ENCODE data around the gene ARMH4. TPM values are rescaled to one million over a fixed set of nuclear protein-coding genes. Genes with fewer than 3 reads are reported as not detected.

Gene ARMH4
- total RNA-seq, 4 donors from 2014 or later, result 5.0 to 8.0 (median 5.8) TPM

DNA sequence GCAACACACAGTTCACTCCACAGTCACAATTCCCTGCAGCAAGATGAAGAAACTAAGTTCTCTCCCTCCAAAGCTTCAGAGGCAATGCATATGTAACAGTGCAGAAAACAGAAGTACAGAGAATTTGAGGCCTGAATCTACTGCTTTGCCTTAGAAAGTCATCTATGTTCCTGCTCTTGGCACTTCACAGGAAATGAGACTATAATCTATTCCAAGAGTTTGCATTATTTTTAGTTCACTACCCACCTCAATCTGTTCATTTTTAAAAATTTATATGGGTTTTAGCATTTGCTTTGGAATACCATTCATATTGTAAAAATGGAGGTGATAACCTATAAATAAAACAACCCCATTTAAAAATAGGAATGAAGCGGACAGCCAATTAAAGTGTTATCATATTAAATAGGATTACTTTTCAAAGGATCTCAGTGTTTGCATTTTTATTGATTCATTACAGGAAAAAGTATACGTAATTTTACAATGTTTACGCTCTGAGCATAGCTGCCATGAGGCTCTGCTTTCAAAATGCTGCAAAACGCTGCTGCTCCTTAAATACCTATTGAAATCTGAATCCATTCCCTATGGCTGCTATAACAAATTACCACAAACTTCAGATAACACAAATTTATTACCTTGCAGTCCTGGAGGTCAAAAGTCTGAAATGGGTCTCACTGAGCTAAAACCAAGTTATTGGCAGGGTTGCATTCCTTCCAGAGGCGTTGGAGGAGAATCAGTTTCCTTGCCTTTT, 60.0 kb downstream of the ARMH4 start:
- Histone ChIP-seq H3K4me3 (no peak overlapping the region), H3K27ac (replicated peaks in 1 of 4) (no peak overlapping the region), H3K9me3 (no peaks in the 10 kb centered on the region), H3K4me1 (no peaks in the 10 kb centered on the region), H3K36me3 (peaks cover 0 to 18% (median 0%) of the 10 kb centered on the region in 4 donors), H3K27me3 (no peaks in the 10 kb centered on the region)
- WGBS, result 95% methylated on average over 5 of the region's 5 CpGs
- intact Hi-C loops (cut with DNase I), result no loop called here
- no peak for DNase-seq (ENCODE audit: extremely low spot score)
- TF ChIP-seq EP300 (IDR thresholded peaks at IDR 0.05) (no peak), POLR2A (IDR thresholded peaks at IDR 0.05; ENCODE audit: low read depth) (no peak), POLR2AphosphoS5 (IDR thresholded peaks at IDR 0.05) (no peak)
- TF ChIP-seq, protein P1, sequence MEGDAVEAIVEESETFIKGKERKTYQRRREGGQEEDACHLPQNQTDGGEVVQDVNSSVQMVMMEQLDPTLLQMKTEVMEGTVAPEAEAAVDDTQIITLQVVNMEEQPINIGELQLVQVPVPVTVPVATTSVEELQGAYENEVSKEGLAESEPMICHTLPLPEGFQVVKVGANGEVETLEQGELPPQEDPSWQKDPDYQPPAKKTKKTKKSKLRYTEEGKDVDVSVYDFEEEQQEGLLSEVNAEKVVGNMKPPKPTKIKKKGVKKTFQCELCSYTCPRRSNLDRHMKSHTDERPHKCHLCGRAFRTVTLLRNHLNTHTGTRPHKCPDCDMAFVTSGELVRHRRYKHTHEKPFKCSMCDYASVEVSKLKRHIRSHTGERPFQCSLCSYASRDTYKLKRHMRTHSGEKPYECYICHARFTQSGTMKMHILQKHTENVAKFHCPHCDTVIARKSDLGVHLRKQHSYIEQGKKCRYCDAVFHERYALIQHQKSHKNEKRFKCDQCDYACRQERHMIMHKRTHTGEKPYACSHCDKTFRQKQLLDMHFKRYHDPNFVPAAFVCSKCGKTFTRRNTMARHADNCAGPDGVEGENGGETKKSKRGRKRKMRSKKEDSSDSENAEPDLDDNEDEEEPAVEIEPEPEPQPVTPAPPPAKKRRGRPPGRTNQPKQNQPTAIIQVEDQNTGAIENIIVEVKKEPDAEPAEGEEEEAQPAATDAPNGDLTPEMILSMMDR (IDR thresholded peaks at IDR 0.05), result no peak

DNA sequence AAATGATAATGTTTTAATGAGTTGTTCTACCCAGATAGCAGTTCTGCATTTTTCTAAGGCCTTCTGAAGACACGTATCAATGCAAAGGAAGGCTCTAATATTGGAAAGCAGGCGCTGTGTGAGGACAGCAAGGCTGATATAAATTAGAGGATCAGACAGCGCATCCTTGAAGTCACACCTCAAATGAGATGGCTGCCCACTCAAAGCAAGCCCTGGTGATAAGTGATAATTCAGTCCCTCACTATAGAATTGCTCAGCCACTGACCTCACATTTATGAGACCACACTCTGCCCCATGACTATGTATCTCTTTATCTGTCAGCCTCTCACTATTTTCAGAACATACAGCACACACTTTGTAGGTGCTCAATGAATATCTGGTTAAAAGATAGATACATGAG, 62.4 kb downstream of the ARMH4 start:
- no peak overlapping the region for H3K4me3 ChIP-seq
- no peaks in the 10 kb centered on the region for H3K27me3 ChIP-seq
- H3K4me1 ChIP-seq, result no peaks in the 10 kb centered on the region
- DNase-seq (ENCODE audit: extremely low spot score), result no peak
- H3K27ac ChIP-seq (replicated peaks in 1 of 4), result no peak overlapping the region
- no peaks in the 10 kb centered on the region for H3K9me3 ChIP-seq
- TF ChIP-seq, protein P1 (IDR thresholded peaks at IDR 0.05), result no peak
- TF ChIP-seq EP300 (IDR thresholded peaks at IDR 0.05), result no peak
- TF ChIP-seq POLR2A (IDR thresholded peaks at IDR 0.05; ENCODE audit: low read depth), result no peak
- no peak for TF ChIP-seq POLR2AphosphoS5 (IDR thresholded peaks at IDR 0.05)
- intact Hi-C loops (cut with DNase I), result no loop called here
- 89% methylated on average over 3 of the region's 3 CpGs for WGBS
- H3K36me3 ChIP-seq, result peaks cover 0 to 2% (median 0%) of the 10 kb centered on the region in 4 donors

DNA sequence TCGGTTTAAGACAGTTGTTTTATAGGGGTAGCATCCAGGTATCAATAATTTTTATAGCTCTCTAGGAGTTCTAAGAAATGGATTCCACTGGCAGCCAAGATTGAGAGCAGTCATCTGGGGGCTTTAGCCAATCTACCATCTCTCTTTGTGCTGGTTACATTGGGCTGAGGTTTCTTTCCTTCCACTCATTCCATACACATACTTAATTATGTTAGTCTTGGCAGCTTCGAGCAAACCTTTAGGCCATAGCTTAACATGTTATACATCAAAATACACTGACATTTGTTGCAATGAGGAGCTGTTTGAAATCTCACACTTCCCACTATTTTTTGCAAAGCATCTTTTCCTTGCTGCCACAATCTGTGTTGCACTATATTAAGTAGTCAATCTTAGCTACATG, 63.1 kb downstream of the ARMH4 start:
- 54% methylated on average over 2 of the region's 2 CpGs for WGBS
- TF ChIP-seq, protein P1 (IDR thresholded peaks at IDR 0.05), result no peak
- TF ChIP-seq POLR2A (IDR thresholded peaks at IDR 0.05; ENCODE audit: low read depth), result no peak
- no peak for TF ChIP-seq EP300 (IDR thresholded peaks at IDR 0.05)
- TF ChIP-seq POLR2AphosphoS5 (IDR thresholded peaks at IDR 0.05), result no peak
- Histone ChIP-seq H3K4me3 (no peak overlapping the region), H3K9me3 (no peaks in the 10 kb centered on the region), H3K4me1 (no peaks in the 10 kb centered on the region), H3K36me3 (no peaks in the 10 kb centered on the region), H3K27me3 (no peaks in the 10 kb centered on the region), H3K27ac (replicated peaks in 1 of 4) (no peak overlapping the region)
- DNase-seq (ENCODE audit: extremely low spot score), result no peak
- intact Hi-C loops (cut with DNase I), result no loop called here

DNA sequence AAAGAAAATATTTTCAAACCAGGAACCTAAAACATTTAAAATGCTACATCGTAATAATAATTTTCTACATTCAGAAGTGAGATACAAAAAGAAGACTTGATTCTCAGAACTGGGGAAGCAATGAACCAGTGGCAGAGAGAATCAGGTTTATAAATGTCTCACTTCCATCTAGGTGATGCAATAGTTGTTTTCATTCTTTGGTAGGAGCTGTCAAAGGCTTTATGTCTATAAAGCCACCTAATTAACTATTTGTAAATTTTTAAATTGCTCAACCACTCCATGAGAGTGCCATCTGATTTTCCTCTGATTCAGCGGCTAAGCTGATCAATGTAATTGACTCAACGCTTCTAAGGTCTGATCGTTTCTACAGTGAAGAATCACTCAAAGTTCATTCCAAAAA, 66.1 kb downstream of the ARMH4 start:
- Histone ChIP-seq H3K27ac (replicated peaks in 1 of 4) (no peak overlapping the region), H3K4me1 (peaks cover 0 to 17% (median 13%) of the 10 kb centered on the region in 4 donors), H3K36me3 (no peaks in the 10 kb centered on the region), H3K4me3 (no peak overlapping the region), H3K27me3 (no peaks in the 10 kb centered on the region), H3K9me3 (no peaks in the 10 kb centered on the region)
- no peak for DNase-seq (ENCODE audit: extremely low spot score)
- TF ChIP-seq POLR2AphosphoS5 (IDR thresholded peaks at IDR 0.05) (no peak), POLR2A (IDR thresholded peaks at IDR 0.05; ENCODE audit: low read depth) (no peak), EP300 (IDR thresholded peaks at IDR 0.05) (no peak)
- TF ChIP-seq, protein P1 (IDR thresholded peaks at IDR 0.05), result no peak
- intact Hi-C loops (cut with DNase I), result no loop called here
- WGBS, result 96% methylated on average over 4 of the region's 4 CpGs

Data from esophagus muscularis mucosa (tissue), 4 donors.